ENCODE results near the gene RICTOR. TPM values are rescaled to one million over a fixed set of nuclear protein-coding genes. Genes with fewer than 3 reads are reported as not detected.
A peak's percentile ranks its signal among the peaks of the same experiment; 100 is the strongest.

The RICTOR gene
- total RNA-seq, 1 experiment from 2014 or later = 21.7 TPM

- Histone ChIP-seq H3K9me3 (ENCODE audit: control insufficient read depth in 1 of 2, insufficient read depth in 1 of 2, low read depth in 1 of 2, low read length in 2 of 2) (no peaks in the 10 kb centered on the region), H3K79me2 (ENCODE audit: insufficient read depth, low read length) (no peaks in the 10 kb centered on the region), H3K36me3 (ENCODE audit: control insufficient read depth in 1 of 2, insufficient read depth in 2 of 2, low read length in 2 of 2) (no peaks in the 10 kb centered on the region), H3K27ac (ENCODE audit: low read depth, low read length) (no peak overlapping the region), H3K4me3 (replicated peaks in 1 of 2; ENCODE audit: low read depth in 1 of 2, low read length in 2 of 2) (no peak overlapping the region), H3K4me1 (ENCODE audit: control insufficient read depth in 1 of 2, insufficient read depth in 2 of 2, low read length in 2 of 2) (peaks cover 0 to 26% of the 10 kb centered on the region in 2 experiments; a peak in 2 of 4 replicates), H3K9ac (ENCODE audit: low read length) (no peak overlapping the region), H3K9me2 (ENCODE audit: insufficient read depth) (no peaks in the 10 kb centered on the region), H3K4me2 (ENCODE audit: low read length) (peak overlapping the region; percentile 10), H2AFZ (ENCODE audit: low read depth, low read length, poor library complexity, severe bottlenecking) (peak overlapping the region; percentile 60), H4K20me1 (ENCODE audit: insufficient read depth) (no peaks in the 10 kb centered on the region), H3K27me3 (ENCODE audit: insufficient read depth, low read length) (no peaks in the 10 kb centered on the region)
- TF ChIP-seq POLR2AphosphoS5 (IDR thresholded peaks at IDR 0.05; ENCODE audit: low read depth, low read length) (no peak), ELF1 (IDR thresholded peaks at IDR 0.05; ENCODE audit: borderline replicate concordance, low read depth) (no peak), CEBPB (IDR thresholded peaks at IDR 0.05; ENCODE audit: low read depth) (peak; percentile 12; the same call in 1 of the 2 replicates), SP1 (IDR thresholded peaks at IDR 0.05; ENCODE audit: low read depth) (peak; percentile 11; the same call in 1 of the 2 replicates), SIN3A (IDR thresholded peaks at IDR 0.05; ENCODE audit: low read depth) (no peak)
- no TSS peak for BruUV-seq (replicated peaks)
- ChIA-PET RAD21 (ENCODE audit: low non-redundant PET in 1 of 2, low total read pairs in 2 of 2, uncharacterized antibody in 2 of 2, unreplicated experiment in 2 of 2) (no interaction called here), POLR2A (no interaction called here), CTCF (interaction anchor here (1.4 kb wide), 1 partner anchor 22 kb away, joined by 4 read pairs; no protein-coding TSS in a partner anchor)
- ATAC-seq (no peak), DNase-seq (ENCODE audit: low read depth, low spot score) (no peak)
- intact Hi-C loops (cut with micrococcal nuclease) = no loop called here
Measured at GRCh38 chr5:39102684-39103155, 28.5 kb upstream of the RICTOR start.

GRCh38 chr5:39100851-39101396 is 26.7 kb upstream of the RICTOR start:
- peak overlapping the region; percentile 16 for H3K4me2 ChIP-seq (ENCODE audit: low read length)
- ATAC-seq (no peak), DNase-seq (ENCODE audit: low read depth, low spot score) (no peak)
- no peak overlapping the region for H3K4me3 ChIP-seq (replicated peaks in 1 of 2; ENCODE audit: low read depth in 1 of 2, low read length in 2 of 2)
- BruUV-seq (replicated peaks) = no TSS peak
- intact Hi-C loops (cut with micrococcal nuclease) = no loop called here
- no peak overlapping the region for H3K9ac ChIP-seq (ENCODE audit: low read length)
- H3K27ac ChIP-seq (ENCODE audit: low read depth, low read length) = no peak overlapping the region
- no peaks in the 10 kb centered on the region for H3K9me3 ChIP-seq (ENCODE audit: control insufficient read depth in 1 of 2, insufficient read depth in 1 of 2, low read depth in 1 of 2, low read length in 2 of 2)
- peak overlapping the region; percentile 74 for H2AFZ ChIP-seq (ENCODE audit: low read depth, low read length, poor library complexity, severe bottlenecking)
- H3K79me2 ChIP-seq (ENCODE audit: insufficient read depth, low read length) = no peaks in the 10 kb centered on the region
- no peaks in the 10 kb centered on the region for H3K27me3 ChIP-seq (ENCODE audit: insufficient read depth, low read length)
- no peaks in the 10 kb centered on the region for H4K20me1 ChIP-seq (ENCODE audit: insufficient read depth)
- no peaks in the 10 kb centered on the region for H3K9me2 ChIP-seq (ENCODE audit: insufficient read depth)
- ChIA-PET POLR2A (interaction anchor here (0.8 kb wide), 1 partner anchor 10 kb away, joined by 3 read pairs; no protein-coding TSS in a partner anchor), RAD21 (ENCODE audit: low non-redundant PET in 1 of 2, low total read pairs in 2 of 2, uncharacterized antibody in 2 of 2, unreplicated experiment in 2 of 2) (interaction anchor here in 1 of 2 experiments (0.6 kb wide), 1 partner anchor 25 kb away, joined by 3 read pairs; no protein-coding TSS in a partner anchor), CTCF (interaction anchor here (1.6 kb wide), 1 partner anchor 21 kb away, joined by 5 read pairs; no protein-coding TSS in a partner anchor)
- TF ChIP-seq ELF1 (IDR thresholded peaks at IDR 0.05; ENCODE audit: borderline replicate concordance, low read depth) (no peak), FOSL1 (IDR thresholded peaks at IDR 0.05; ENCODE audit: low read depth) (peak; percentile 60), CBX3 (IDR thresholded peaks at IDR 0.05; ENCODE audit: low read depth) (no peak), MAX (IDR thresholded peaks at IDR 0.05) (0 out of 2 replicates have a peak, but pooled peaks have one; percentile 12), CEBPB (IDR thresholded peaks at IDR 0.05; ENCODE audit: low read depth) (0 out of 2 replicates have a peak, but pooled peaks have one; percentile 15), SP1 (IDR thresholded peaks at IDR 0.05; ENCODE audit: low read depth) (peak; percentile 34; the same call in 1 of the 2 replicates), SRF (IDR thresholded peaks at IDR 0.05; ENCODE audit: low read depth) (no peak)
- H3K4me1 ChIP-seq (ENCODE audit: control insufficient read depth in 1 of 2, insufficient read depth in 2 of 2, low read length in 2 of 2) = peaks cover 0 to 26% of the 10 kb centered on the region in 2 experiments; a peak in 2 of 4 replicates
- no peaks in the 10 kb centered on the region for H3K36me3 ChIP-seq (ENCODE audit: control insufficient read depth in 1 of 2, insufficient read depth in 2 of 2, low read length in 2 of 2)
